Thoracic aorta (tissue), 2 donors: ENCODE measurements around the gene RFXANK. TPM values are rescaled to one million over a fixed set of nuclear protein-coding genes. Genes with fewer than 3 reads are reported as not detected.

ENCODE experiments used
- ATAC-seq: fragments of 150-250 bp; one replicate; pipeline ENCODE4 v1.8.0; 2017; ENCODE audit warnings: low read depth; ENCODE audit not compliant: insufficient number of reproducible peaks, low FRiP score
- DNase-seq: peaks from one replicate; pipeline ENCODE4 v3.0.0-alpha.2; 2020; ENCODE audit warnings: low spot score
- H3K27ac ChIP-seq, 2 donors: fragments of 200-600 bp; sonication (generic); 1 replicate in 1 of 2; 2 replicates in 1 of 2; pipeline ENCODE4 v1.5.1; 2016; ENCODE audit warnings: mild to moderate bottlenecking in 2 of 2, moderate library complexity in 2 of 2
- H3K27me3 ChIP-seq: fragments of 200-600 bp; sonication (generic); replicated peaks from 2 replicates; pipeline ENCODE4 v1.6.0; 2016; ENCODE audit warnings: mild to moderate bottlenecking; ENCODE audit not compliant: insufficient read depth
- H3K36me3 ChIP-seq: fragments of 200-600 bp; sonication (generic); one replicate; pipeline ENCODE4 v1.5.1; 2016
- H3K4me1 ChIP-seq, 2 donors: fragments of 200-600 bp; sonication (generic); 1 replicate in 1 of 2; 2 replicates in 1 of 2; pipeline versions ENCODE4 v1.5.1 to v1.6.0; 2016; ENCODE audit warnings: low read depth in 2 of 2, mild to moderate bottlenecking in 1 of 2; ENCODE audit not compliant: control insufficient read depth in 1 of 2
- H3K4me3 ChIP-seq: fragments of 200-600 bp; sonication (generic); 2 replicates; pipeline ENCODE4 v1.5.1; 2016; ENCODE audit warnings: mild to moderate bottlenecking
- H3K9me3 ChIP-seq: fragments of 200-600 bp; sonication (generic); 2 replicates; pipeline ENCODE4 v1.5.1; 2016
- total RNA-seq, 2 donors: library from RNA; depleted of rRNA; stranded (reverse); fragments of >200 nt; gene quantifications; one replicate each; pipeline versions ENCODE4 v1.1.0 to v1.2.3, GENCODE V29; 2016
- TF ChIP-seq, protein P1 (sequence below): fragments of 200-600 bp; sonication (generic); IDR thresholded peaks from one replicate; pipeline ENCODE4 v1.5.1; 2019; ENCODE audit warnings: antibody characterized with exemption

The RFXANK gene
- total RNA-seq, 2 donors from 2014 or later = 17.6 to 23.2 TPM

DNA sequence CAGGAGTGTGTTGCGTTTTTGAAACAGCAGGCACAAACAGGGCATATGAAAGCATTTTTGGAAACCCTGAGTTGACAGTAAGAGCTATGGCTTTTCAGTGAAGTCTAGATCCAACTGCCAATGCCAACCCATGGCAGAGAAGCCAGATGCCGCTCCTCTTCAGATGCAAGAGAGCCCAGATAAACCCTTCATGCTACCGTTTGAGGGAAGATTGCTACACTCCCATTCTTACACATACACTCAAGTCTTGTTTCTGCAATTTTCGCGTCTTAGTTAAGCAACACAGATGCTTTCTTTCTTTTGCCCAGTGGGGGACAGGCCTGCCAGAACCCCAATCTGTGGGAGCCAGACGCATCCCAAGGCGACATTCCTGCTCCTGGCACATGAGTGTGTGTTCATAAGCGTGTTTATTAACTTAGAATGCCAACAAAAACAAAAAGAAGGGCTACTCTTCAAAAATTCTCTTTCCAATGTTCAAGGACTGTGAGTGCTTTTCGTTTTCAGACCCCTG is 10.5 kb upstream of the RFXANK start:
- H3K27me3 ChIP-seq = no peaks in the 10 kb centered on the region
- H3K9me3 ChIP-seq = no peaks in the 10 kb centered on the region
- peaks cover 18% of the 10 kb centered on the region for H3K36me3 ChIP-seq
- H3K27ac ChIP-seq = no peak overlapping the region
- DNase-seq = no peak
- no peak for ATAC-seq
- no peak overlapping the region for H3K4me3 ChIP-seq
- H3K4me1 ChIP-seq = no peaks in the 10 kb centered on the region
- TF ChIP-seq, protein P1, sequence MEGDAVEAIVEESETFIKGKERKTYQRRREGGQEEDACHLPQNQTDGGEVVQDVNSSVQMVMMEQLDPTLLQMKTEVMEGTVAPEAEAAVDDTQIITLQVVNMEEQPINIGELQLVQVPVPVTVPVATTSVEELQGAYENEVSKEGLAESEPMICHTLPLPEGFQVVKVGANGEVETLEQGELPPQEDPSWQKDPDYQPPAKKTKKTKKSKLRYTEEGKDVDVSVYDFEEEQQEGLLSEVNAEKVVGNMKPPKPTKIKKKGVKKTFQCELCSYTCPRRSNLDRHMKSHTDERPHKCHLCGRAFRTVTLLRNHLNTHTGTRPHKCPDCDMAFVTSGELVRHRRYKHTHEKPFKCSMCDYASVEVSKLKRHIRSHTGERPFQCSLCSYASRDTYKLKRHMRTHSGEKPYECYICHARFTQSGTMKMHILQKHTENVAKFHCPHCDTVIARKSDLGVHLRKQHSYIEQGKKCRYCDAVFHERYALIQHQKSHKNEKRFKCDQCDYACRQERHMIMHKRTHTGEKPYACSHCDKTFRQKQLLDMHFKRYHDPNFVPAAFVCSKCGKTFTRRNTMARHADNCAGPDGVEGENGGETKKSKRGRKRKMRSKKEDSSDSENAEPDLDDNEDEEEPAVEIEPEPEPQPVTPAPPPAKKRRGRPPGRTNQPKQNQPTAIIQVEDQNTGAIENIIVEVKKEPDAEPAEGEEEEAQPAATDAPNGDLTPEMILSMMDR = no peak

DNA sequence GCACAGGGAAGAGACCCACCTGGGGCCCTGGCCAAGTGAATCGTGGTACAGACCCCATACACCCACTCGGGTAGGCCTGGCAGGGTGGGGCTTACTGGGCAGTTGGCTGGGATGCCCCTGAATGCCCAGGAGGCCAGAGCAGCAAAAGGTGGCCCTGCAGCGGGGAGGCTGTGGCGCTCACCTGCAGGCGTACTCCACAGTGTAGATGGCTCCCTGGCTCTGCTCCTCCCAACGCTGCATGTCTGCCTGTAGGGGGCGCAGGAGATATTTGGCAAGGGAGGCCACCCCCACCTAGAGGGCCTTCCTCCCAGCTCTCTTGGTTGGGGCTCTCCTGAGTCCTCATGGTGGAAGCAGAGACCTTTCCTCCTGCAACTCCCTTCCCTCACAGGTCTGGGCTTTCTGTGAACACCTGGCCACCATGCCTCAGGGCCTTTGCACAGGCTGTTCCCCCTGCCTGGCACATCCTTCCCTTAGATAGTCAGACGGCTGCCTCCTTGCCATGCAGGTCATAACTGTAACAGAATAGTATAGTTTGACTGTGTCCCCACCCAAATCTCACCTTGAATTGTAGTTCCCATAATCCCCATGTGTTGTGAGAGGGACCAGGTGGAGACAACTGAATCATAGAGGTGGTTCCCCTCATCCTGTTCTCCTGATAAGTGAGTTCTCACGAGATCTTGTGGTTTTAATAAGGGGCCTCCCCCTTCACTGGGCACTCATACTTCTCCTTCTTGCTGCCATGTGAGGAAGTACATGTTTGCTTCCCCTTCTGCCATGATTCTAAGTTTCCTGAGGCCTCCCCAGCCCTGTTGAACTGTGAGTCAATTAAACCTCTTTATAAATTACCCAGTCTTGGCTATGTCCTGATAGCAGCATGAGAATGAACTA is 6.0 kb upstream of the RFXANK start:
- ATAC-seq = no peak
- Histone ChIP-seq H3K9me3 (no peaks in the 10 kb centered on the region), H3K4me3 (no peak overlapping the region), H3K27ac (no peak overlapping the region), H3K27me3 (no peaks in the 10 kb centered on the region), H3K36me3 (peaks cover 12% of the 10 kb centered on the region), H3K4me1 (peaks cover 8 to 18% of the 10 kb centered on the region in 2 donors)
- TF ChIP-seq, protein P1 = peak; percentile 45
- DNase-seq = no peak

DNA sequence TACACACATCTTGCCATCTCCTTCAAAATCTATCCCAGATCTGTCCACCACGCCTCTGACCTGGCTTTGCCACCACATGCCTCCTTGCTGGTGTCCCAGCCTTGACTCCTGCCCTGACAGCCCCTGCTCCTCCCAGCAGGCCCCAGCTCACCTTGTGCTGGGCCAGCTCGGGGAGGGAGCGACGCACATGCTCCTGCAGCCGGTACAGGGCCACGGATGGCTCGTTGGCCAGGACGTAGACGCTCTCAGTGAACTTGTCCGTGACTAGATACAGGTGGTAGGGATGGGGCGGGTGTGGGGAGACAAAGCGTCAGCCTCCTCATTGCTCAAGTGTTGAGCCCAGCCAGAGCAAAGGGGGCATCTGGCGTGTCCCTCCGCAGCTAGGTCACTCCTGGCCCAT is 5.3 kb upstream of the RFXANK start:
- H3K27me3 ChIP-seq = no peaks in the 10 kb centered on the region
- ATAC-seq = no peak
- peaks cover 9 to 23% of the 10 kb centered on the region in 2 donors for H3K4me1 ChIP-seq
- H3K4me3 ChIP-seq = no peak overlapping the region
- DNase-seq = no peak
- TF ChIP-seq, protein P1 = no peak
- H3K27ac ChIP-seq = no peak overlapping the region
- H3K9me3 ChIP-seq = no peaks in the 10 kb centered on the region
- H3K36me3 ChIP-seq = peaks cover 12% of the 10 kb centered on the region

DNA sequence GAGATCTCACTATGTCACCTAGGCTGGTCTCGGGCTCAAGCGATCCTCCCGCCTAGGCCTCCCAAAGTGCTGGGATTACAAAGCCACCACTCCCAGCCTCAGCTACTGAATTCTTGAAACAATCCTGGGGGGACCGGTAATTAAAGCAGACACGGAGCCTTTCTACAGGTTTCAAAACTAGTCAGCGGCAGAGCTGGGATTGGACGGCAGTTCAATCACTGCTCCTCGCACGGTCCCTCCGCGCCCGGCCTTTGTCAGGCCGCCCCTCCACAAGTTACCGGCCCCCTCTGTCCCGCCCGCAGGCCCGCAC is 335 bp upstream of the RFXANK start:
- TF ChIP-seq, protein P1 = no peak
- Histone ChIP-seq H3K4me3 (peak overlapping the region; percentile 86), H3K4me1 (peaks cover 18 to 45% of the 10 kb centered on the region in 2 donors), H3K36me3 (peaks cover 3% of the 10 kb centered on the region), H3K27ac (peak overlapping the region; percentile 98 to 99), H3K27me3 (no peaks in the 10 kb centered on the region), H3K9me3 (no peaks in the 10 kb centered on the region)
- DNase-seq = no peak
- no peak for ATAC-seq

DNA sequence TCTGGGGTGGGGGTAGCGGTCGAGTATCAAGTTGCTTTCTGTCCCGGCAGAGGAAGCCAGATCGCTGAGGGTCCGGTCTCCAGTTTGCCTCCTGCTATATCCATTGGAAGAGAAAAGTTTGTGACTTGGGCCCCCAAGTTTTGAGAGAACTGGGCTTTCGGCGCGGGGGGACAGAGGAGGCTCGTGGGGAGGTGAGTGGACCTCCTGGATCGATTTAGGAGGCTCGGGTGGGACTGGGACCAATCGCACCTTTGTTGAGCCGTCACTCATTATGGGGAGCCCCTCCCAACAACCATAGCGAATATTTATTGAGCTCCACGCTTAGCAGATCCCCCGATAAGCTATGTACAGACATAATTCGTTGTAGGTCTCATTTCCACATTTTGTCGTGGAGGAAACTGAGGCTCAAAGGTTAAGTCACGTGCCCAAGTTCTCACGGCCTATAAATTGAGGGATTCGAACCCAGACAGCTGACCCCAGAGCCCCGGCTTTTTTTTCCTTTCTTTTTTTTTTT is 909 bp downstream of the RFXANK start:
- no peaks in the 10 kb centered on the region for H3K9me3 ChIP-seq
- H3K4me3 ChIP-seq = peak overlapping the region; percentile 86
- H3K4me1 ChIP-seq = peaks cover 18 to 45% of the 10 kb centered on the region in 2 donors
- TF ChIP-seq, protein P1 = no peak
- H3K27ac ChIP-seq = peak overlapping the region; percentile 64 to 99
- H3K27me3 ChIP-seq = no peaks in the 10 kb centered on the region
- DNase-seq (no peak), ATAC-seq (no peak)
- peaks cover 9% of the 10 kb centered on the region for H3K36me3 ChIP-seq
